A549 (cell line): Measurements from ENCODE around the gene ZNF774.

Experiments
- FOSL2 ChIP-seq, 2 experiments: fragments of 450-650 bp in 1 of 2; fragments of >200 bp in 1 of 2; sonication (Bioruptor Twin) in 1 of 2; formaldehyde crosslinking; IDR thresholded peaks; 2 replicates each; pipeline versions ENCODE4 v1.5.0 to v1.6.1; 2016 to 2020; ENCODE audit warnings: mild to moderate bottlenecking in 1 of 2, moderate library complexity in 1 of 2
- HOXA7 ChIP-seq: fragments of 250-450 bp; sonication (Bioruptor Pico); IDR thresholded peaks from 2 replicates; pipeline ENCODE4 v1.5.0; 2020; ENCODE audit warnings: mild to moderate bottlenecking, moderate library complexity
- POLR2A ChIP-seq: IDR thresholded peaks from 2 replicates; pipeline ENCODE4 v1.6.1; 2012; ENCODE audit warnings: mild to moderate bottlenecking, low read length
- TP53 ChIP-seq: fragments of 250-450 bp; sonication (Bioruptor Pico); IDR thresholded peaks from 2 replicates; pipeline ENCODE4 v1.5.0; 2021; ENCODE audit warnings: mild to moderate bottlenecking, moderate library complexity
- TF ChIP-seq, protein P1 (sequence below): fragments of >200 bp; sonication (Bioruptor Twin); formaldehyde crosslinking; IDR thresholded peaks from 3 replicates; pipeline ENCODE4 v1.5.1; 2016

DNA sequence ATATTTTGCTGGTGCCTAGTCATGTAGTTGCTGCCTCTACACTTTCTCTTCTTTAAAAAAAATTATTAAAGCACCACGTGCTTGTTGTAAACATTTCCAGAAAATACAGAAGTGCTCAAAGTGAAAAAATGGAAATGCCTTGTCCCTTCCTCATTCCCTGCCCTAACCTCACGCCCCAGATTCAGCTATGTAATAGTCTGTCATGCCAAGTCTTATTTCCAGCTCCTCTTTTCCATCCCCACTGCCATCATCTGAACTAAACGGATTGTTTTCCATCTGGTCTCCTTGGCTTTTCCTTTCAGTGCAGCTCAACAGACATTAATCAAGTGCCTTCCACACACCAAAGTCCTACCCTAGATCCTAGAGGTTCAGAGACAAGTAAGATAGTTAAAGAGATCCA is 15.5 kb downstream of the ZNF774 start:
- TF ChIP-seq HOXA7 (no peak), FOSL2 (IDR thresholded peaks at IDR 0.05) (no peak), FOSL2 (CRISPR knock-in tag; IDR thresholded peaks at IDR 0.05) (no peak), TP53 (CRISPR knock-in tag) (no peak), POLR2A (no peak)
- TF ChIP-seq, protein P1, sequence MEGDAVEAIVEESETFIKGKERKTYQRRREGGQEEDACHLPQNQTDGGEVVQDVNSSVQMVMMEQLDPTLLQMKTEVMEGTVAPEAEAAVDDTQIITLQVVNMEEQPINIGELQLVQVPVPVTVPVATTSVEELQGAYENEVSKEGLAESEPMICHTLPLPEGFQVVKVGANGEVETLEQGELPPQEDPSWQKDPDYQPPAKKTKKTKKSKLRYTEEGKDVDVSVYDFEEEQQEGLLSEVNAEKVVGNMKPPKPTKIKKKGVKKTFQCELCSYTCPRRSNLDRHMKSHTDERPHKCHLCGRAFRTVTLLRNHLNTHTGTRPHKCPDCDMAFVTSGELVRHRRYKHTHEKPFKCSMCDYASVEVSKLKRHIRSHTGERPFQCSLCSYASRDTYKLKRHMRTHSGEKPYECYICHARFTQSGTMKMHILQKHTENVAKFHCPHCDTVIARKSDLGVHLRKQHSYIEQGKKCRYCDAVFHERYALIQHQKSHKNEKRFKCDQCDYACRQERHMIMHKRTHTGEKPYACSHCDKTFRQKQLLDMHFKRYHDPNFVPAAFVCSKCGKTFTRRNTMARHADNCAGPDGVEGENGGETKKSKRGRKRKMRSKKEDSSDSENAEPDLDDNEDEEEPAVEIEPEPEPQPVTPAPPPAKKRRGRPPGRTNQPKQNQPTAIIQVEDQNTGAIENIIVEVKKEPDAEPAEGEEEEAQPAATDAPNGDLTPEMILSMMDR: no peak
